ENCODE results near the gene TRIM27.

Gene TRIM27

GRCh38 chr6:28920281-28920680 is 3.5 kb downstream of the TRIM27 start:
- no peak for TF ChIP-seq CTCF (IDR thresholded peaks at IDR 0.05; ENCODE audit: extremely low read depth, missing control alignments)
- no peak for DNase-seq (ENCODE audit: low spot score)

- no peak for TF ChIP-seq CTCF (IDR thresholded peaks at IDR 0.05; ENCODE audit: extremely low read depth, missing control alignments)
- no peak for DNase-seq (ENCODE audit: low spot score)
Measured at GRCh38 chr6:28914941-28915340, 8.8 kb downstream of the TRIM27 start.

- TF ChIP-seq CTCF (IDR thresholded peaks at IDR 0.05; ENCODE audit: extremely low read depth, missing control alignments) = no peak
- DNase-seq (ENCODE audit: low spot score) = no peak
Measured at GRCh38 chr6:28910901-28911690, 12.7 kb downstream of the TRIM27 start.

GRCh38 chr6:28907394-28907793 is 16.4 kb downstream of the TRIM27 start:
- TF ChIP-seq CTCF (IDR thresholded peaks at IDR 0.05; ENCODE audit: extremely low read depth, missing control alignments) = no peak
- DNase-seq (ENCODE audit: low spot score) = no peak

- no peak for DNase-seq (ENCODE audit: low spot score)
- no peak for TF ChIP-seq CTCF (IDR thresholded peaks at IDR 0.05; ENCODE audit: extremely low read depth, missing control alignments)
Measured at GRCh38 chr6:28906669-28907068, 17.1 kb downstream of the TRIM27 start.

GRCh38 chr6:28903686-28904085 is 20.1 kb downstream of the TRIM27 start:
- no peak for DNase-seq (ENCODE audit: low spot score)
- TF ChIP-seq CTCF (IDR thresholded peaks at IDR 0.05; ENCODE audit: extremely low read depth, missing control alignments) = no peak

DNA sequence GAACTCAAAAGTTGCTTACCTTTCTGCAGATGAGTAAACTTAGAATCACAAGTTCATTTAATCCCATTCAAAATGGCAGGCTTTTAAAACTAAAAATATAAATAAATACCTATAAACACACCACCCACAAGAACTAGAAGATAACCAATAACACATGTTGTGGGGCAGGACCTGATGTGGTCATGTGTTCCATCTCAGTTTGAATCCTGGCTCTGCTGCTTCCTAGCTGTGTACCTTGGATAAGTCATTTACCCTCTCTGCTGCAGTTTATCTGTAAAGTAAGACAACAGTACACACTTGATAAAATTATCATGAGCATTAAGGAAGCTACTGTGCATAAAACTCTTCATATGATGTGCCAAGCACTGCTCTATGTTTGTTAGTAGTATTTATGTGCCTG is 22.0 kb downstream of the TRIM27 start:
- no peak for TF ChIP-seq CTCF (IDR thresholded peaks at IDR 0.05; ENCODE audit: extremely low read depth, missing control alignments)
- DNase-seq (ENCODE audit: low spot score) = no peak

Data from GM20000 (cell line).